Head of caudate nucleus (tissue), 42 donors: ENCODE measurements around the gene PLIN4.
"Not testable (repeated sequence)": the region's sequence is repeated elsewhere in the genome, so short reads cannot be mapped to it uniquely, and the experiment has no call there.

ENCODE experiments used
- DNase-seq, 42 donors: peaks; one replicate each; pipeline versions ENCODE4 v3.0.0 to v3.0.0-alpha.2; 2020 to 2021; ENCODE audit warnings: mixed read lengths in 7 of 42
- intact Hi-C: fragments of 100-400 bp; cut with DNase I; formaldehyde crosslinking; loops from one replicate; pipeline ENCODE4 v1.15.0; 2022

Gene PLIN4

DNA sequence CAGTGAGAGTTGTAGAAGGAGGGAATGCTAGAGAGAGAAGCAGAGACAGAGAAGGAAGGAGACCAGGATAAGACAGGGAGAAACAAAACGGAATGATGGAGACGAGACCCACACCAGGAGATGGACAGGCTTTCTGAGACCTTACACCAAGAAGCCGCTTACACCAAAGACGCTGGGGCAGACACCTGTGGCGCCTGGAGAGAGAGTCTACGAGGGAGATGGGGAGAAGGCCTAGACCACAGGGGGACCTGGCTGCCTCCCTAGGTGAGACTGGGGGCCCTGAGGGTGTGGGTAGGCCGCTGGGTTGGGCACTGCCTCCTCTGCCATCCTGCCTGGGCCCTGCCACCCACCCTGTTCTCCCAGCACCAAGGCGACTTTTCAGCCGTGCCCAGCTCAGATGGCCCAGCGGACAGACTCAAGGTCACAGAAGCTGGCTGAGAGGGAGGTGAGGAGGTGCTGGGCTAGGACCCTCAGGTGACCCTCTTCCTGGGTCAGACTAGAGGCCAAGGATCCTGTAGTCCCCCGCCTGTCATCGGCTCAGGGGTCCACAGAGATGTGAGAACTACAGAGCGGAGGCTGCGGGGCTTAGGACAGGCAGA lies 11.7 kb upstream of the PLIN4 start:
- intact Hi-C loops: no loop called here

DNA sequence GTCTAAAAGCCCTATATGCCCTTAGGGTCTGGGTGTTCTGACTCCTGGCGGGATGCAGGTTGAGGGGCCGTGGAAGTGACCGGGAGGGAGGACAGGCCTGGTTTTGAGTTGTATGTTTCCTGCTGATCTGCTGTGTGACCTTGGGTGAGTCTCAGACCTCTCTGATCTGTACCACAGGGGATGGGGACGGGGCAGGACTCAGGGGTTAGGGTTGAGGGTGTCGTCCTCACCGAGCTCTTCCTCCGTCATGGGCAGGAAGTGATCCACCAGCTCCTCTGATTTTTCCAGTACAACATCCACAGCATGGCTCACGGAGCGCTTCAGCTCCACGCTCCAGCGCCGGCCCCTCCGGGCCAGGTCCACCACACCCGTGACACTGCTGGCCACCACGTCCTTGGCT lies 10.6 kb upstream of the PLIN4 start:
- no peak for DNase-seq
- intact Hi-C loops: no loop called here

More for the DNA sequence above, 11.7 kb upstream of the PLIN4 start:
- no peak for DNase-seq

DNA sequence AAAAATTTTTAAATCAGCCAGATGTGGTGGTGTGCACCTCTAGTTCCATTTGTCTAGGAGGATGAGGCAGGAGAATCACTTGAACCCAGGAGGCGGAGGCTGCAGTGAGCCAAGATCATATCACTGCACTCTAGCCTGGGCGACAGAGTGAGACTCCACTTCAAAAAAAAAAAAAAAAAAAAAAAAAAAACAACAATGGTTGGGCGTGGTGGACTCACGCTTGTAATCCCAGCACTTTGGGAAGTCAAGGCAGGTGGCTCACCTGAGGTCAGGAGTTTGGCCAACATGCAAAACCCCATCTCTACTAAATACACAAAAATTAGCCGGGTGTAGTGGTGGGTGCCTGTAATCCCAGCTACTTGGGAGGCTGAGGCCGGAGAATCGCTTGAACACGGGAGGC lies 9.1 kb upstream of the PLIN4 start:
- DNase-seq, intact Hi-C loops: not testable (repeated sequence)

DNA sequence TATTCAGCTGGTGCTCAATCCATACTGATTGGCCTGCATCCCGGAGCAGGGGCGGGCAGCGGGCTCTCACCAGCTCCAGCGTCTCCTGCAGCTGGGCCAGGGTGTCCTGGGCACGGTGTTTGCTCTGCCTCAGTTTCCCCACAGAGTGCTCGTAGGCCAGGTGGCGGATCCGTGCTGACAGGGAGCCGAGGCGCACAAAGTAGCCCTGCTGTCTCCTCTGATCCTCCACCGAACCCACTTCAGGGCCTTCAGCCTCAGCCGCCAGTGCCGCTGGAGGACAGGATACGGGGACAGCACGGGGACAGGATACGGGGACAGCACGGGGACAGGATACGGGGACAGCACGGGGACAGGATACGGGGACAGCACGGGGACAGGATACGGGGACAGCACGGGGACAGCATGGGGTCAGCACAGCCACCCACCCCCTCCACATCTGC lies 7.3 kb upstream of the PLIN4 start:
- intact Hi-C loops: no loop called here

DNA sequence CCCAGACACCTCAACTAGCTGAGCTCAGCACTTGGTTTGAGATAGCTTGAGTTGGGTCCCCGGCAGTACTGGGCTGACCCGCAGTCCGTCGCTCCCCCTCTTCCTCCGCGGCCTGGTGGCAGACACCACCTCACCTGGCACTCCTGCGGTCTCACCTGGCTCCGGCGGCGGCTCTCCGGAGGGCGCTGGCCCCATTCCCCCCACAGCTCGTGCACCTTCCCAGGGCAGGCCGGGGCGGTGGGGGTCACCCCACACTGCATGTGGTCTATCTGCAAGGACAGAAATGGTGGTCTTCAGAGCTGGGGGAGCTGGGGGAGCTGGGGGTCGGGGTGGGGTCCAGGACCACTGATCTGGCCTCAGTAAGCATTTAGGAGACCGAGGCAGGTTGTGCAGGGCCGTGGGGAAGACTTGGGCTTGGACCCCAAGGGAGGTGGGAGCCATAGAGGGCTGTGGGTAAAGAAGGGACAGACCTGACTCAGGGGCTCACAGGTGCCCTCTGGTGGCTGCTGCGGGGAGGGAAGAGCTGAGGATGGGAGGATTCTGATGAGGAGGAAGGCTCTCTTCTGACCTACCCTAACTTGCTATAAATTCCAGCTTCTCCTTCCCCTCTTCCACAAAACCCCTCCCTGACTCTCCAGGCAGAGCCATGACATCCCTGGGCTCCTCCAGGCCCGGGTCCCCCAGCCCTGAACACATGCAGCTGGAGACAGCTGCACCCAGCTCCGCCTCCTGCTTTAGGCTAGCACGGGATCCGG lies 6.7 kb upstream of the PLIN4 start:
- intact Hi-C loops: no loop called here
- peak in 31 of 42 donors; percentile 25 to 78 (median 56) for DNase-seq

More for the DNA sequence above, 7.3 kb upstream of the PLIN4 start:
- no peak for DNase-seq

DNA sequence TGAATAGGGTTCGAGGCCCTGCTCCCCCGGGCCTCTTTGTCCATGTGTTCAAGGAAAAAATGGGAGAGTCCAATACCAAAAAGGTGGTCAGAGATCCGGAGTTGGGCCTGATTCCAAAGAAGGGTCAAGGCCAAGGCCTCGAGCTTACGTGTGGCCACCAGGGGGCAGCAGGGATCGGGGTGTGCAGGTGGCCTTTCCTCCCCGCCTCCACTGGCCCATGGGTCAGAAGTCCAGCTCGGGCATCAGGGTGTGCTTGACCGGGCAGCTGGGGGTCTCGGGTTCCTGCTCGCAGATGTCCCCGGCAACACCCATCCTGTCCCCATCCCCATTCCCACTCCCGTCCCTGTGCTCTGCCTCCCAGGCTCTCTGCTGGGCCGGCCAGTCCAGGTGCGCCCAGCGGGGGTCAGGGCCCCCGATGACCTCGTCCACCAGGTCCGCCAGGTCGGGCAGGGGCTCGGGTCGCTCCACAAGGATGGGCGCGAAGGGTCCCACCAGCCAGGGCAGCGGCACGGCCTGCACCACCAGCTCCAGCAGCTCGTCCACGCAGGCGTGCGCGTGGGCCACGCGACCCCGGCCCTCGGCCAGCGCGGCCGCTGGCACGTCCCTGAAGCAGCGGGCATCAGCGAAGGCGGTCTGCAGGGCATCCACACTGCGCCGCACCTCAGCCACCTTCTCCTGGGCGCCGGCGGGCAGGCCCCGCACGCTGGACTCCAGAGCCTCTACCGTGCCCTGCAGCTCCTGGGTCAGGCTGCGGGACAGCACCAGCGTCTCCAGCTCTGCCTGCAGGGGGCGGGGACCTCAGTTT lies 5.2 kb upstream of the PLIN4 start:
- intact Hi-C loops: no loop called here
- DNase-seq: peak in 30 of 42 donors; percentile 14 to 75 (median 44)

DNA sequence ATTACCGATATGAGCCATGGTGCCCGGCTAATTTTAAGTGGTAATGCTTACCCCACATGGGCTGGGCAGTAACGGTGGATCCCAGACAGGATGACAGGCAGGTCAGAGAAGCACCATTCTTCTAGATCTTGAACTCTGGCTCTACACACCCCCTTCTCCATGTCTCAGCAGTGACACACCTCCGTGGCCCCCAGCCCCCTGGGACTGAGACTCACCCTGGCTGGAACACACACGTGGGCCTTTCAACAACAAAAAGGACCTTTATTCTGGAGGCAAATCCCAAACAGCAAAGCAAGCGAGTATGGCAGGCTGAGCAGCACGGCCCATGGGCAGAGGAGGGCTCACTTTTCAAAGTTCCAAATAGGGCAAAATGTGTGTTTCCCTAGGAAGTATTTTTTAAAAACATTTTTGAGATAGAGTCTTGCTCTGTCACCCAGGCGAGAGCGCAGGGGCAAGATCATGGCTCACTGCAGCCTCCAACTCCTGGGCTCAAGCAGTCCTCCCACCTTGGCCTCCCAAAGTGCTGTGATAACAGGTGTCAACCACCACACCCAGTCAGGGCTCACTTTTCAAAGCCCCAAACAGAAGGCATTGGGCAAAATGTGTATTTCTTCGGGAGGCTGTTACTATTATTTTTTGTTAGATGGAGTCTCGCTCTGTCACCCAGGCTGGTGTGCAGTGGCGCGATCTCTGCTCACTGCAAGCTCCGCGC lies 4.2 kb upstream of the PLIN4 start:
- intact Hi-C loops: no loop called here
- no peak for DNase-seq

DNA sequence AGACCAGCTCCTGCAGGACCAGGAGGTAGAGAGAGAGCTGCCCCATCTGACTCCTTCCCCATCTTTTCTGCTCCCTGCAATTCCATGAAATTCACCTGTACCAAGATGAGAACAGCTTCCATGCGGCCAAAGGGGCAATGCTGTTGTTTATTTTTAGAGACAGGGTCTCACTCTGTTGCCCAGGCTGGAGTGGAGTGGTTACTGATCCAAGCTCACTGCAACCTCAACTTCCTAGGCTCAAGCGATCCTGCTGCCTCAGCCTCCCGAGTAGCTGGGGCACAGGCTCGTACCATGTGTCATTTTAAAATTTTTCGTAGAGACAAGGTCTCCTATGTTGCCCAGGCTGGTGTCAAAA lies 3.6 kb upstream of the PLIN4 start:
- intact Hi-C loops: no loop called here
- no peak for DNase-seq

DNA sequence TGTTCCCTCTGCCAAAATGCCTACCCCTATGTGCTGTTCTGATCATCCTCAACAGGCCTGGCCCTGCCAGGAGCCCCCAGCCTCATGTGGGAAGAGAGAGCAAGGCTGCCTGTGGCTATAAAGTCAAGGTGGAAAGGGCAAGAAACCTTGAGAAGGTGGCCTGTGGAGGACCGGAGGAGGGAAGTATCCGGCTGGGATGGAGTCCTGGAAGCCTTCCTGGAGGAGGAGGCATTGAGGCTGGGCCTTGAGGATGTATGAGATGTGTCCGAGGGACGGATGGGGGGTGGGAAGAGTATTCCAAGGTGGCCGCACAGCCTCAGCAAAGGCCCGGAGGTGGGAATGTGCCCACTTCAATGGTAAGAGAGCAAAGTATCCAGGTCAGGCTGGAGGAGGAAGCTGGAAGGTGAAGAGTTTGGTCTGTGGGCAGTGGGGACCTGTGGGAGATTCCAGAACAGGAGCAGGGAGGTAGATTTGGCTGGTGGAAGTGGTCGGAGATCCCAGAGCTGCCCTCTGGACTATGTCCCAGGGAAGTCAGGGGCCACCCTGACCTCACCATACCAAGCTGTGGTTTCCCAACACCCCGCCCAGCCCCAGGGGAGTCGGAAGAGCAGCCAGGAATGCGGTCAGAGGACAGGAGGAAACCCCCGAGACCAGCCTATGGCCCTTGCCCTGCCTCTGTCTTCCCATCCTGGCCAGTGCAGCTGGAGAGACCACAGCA lies 3.0 kb upstream of the PLIN4 start:
- no peak for DNase-seq
- intact Hi-C loops: no loop called here

DNA sequence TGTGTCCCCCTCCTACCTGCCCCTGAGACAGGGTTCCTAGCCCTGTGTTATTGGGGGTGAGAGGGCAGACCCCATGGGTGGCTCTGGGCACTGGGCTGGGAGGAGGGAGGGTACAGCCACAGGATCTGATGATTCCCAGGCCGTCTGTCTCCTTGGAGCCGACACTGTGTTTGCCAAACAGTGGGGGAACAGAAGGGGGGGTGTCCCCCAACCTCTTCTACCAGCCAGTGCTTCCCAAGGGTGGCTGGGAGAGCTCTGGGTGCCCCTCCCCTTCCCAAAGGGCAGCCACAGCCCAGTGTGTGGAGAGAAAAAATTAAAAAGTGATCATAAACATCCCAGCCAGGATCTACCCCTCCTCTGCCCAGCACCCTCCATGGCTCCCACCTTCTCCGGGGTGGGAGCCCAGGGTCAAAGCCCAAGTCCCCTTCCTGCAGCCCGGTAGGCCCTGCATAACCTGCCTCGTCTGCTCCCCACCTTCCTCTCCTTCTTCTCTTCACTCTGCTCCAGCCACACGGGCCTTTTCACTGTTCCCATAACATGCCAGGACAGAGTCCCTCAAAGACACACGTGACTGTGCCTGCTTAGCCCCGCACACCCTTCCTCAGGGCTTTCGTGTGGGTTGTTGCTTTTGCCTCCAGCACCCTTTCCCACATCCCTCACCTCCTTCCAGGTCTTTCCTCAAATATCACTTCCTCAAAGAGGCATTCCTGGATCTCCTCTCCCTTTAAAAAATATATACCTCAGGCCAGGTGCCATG lies 1.4 kb upstream of the PLIN4 start:
- DNase-seq: peak in 8 of 42 donors; percentile 13 to 53 (median 32)
- intact Hi-C loops: no loop called here

DNA sequence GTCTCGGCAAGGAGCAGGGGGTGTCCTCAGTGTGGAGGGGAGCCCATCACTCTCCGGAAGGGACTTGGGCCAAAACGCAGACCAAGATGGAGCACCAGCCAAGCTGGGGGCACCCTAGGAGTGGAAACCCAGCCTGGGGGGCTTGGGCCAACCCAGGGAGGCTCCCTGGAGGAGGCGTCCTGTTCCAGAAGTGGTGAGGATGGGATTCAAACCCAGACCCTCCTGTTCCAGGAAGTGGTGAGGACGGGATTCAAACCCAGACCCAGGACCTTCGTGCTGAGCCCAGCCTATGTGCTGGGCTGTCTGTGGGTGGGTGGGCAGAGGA lies 848 bp upstream of the PLIN4 start:
- intact Hi-C loops: no loop called here
- DNase-seq: no peak

DNA sequence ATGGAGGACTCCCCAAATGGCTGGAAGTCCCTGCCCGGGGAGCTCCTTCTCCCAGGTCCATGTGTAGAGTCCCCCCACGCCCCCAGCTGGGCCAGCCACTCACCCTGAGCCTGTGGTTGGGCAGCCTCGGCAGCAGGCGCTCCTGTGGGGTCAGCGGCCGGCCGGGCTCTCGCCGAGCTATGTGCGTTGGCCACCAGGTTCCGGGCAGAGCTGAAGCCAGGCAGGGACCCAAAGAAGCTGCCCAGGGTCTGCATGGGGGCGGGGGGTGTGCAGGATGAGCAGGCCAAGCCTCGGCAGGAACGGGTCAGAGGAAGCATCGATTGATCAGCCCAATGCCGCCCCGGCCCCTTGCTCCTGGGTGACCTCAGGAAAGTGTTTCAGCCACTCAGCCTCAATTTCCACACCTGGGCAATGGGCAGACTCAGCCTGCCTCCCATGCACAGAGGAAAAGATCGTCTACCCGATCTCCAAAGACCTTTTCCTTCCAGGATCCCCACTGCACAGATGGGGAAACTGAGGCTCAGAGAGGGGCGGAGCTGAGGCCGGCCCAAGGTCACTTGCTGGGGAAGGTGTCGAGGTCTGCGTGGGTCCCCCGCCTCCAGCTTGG lies 732 bp downstream of the PLIN4 start:
- intact Hi-C loops: no loop called here
- no peak for DNase-seq

DNA sequence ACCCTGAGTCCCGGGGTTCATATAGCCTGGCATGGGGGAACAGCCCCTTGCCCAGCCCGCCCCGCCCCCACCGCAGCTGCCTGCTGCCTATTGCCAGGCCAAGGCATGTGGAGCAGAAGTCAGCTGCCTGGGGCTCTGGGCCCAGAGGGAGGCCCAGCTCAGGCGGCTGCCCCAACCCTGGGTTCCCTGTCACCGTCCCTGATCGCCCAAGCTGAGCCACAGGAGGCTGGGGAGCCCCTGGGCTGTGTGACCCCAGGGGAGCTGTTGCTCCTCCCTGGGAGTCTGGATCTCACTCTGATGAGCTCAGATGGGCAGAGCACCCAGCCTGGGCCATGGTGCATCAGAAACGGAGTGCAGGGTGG lies 1.4 kb downstream of the PLIN4 start:
- peak in 2 of 42 donors; percentile 10 to 32 for DNase-seq
- intact Hi-C loops: no loop called here

DNA sequence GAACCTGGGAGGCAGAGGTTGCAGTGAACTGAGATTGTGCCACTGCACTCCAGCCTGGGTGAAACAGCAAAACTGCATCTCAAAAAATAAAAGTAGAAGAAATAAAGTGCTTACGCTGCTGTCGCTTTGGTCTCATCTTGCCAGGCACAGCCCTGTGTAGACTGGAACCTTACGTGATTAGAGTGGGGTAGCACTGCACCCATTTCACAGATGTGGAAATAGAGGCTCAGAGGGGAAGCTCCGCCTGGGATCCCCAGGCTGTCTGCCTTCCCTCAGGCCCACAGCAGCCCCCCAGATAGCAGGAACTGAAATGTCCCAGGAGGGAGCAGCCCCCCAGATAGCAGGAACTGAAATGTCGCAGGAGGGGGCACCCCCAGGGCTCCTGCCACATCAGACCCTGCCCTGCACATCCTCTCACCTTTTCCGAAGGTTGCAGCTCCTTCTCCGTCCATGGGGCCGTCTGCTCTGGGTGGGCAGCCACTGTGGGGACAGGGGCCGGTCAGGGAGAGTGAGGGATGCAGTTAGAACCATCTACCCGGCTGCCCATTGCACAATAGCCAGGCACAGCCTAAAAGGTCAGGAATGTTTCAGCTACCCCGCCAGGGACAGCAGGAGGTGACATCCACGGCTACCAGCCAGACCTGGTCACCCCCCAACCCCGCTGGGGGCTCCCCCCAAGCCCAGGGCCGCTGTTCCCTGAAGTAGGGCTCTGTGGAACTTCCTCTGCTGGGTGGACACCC lies 1.9 kb downstream of the PLIN4 start:
- DNase-seq: no peak
- intact Hi-C loops: no loop called here

DNA sequence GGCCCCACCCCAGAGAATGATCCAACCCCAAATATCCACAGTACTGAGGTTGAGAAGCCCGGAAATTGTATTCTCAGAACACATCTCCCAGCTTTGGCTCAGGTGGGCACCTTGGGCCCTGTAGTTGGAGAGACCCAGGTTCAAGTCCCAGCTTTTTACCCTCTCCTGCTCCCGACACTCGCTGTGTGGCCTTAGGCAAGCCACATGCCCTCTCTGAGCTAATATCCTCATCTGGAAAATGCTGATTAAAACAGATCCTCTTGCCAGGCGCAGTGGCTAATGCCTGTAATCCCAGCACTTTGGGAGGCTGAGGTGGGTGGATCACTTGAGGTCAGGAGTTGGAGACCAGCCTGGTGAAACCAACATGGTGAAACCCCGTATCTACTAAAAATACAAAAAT lies 2.6 kb downstream of the PLIN4 start:
- intact Hi-C loops: no loop called here
- DNase-seq: no peak

DNA sequence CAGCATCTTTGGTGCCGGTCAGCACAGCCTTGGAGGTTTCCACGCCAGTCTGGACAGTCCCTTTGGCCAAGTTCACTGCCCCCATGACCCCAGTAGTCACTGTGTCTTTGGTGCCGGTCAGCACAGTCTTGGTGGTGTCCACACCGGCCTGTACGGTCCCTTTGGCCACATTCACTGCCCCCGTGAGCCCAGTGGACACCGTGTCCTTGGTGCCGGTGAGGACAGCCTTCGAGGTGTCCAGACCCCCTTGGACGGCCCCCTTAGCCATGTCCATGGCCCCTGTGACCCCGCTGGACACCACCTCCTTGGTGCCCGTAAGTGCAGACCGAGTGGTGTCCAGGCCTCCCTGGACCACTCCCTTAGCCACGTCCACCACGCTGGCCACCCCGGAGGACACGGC lies 5.0 kb downstream of the PLIN4 start:
- no peak for DNase-seq
- intact Hi-C loops: no loop called here

DNA sequence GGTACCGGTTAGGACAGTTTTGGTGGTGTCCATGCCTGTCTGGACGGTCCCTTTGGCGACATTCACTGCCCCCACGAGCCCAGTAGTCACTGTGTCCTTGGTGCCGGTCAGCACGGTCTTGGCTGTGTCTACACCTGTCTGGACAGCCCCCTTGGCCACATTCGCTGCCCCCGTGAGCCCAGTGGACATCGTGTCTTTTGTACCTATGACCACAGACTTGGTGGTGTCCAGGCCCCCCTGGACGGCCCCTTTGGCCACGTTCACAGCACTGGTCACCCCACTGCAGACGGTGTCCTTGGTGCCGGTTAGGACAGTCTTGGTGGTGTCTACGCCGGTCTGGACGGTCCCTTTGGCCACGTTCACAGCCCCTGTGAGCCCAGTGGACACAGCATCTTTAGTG lies 6.2 kb downstream of the PLIN4 start:
- intact Hi-C loops: no loop called here
- no peak for DNase-seq
